Urothelium cell line (cell line): ENCODE data around the gene DNAAF2.
"Not testable (repeated sequence)": the region's sequence is repeated elsewhere in the genome, so short reads cannot be mapped to it uniquely, and the experiment has no call there.

ENCODE experiments used
- DNase-seq: peaks from one replicate; pipeline ENCODE4 v3.0.0; 2011; ENCODE audit warnings: low spot score, mixed read lengths
- FAIRE-seq: peaks from 2 replicates; lab custom pipeline; 2011; peaks lifted over from hg19 to GRCh38; lab: Jason Lieb, UNC

The DNAAF2 gene

GRCh38 chr14:49621114-49621881 is 13.7 kb downstream of the DNAAF2 start:
- DNase-seq (peak; percentile 72), FAIRE-seq (no peak)

DNA sequence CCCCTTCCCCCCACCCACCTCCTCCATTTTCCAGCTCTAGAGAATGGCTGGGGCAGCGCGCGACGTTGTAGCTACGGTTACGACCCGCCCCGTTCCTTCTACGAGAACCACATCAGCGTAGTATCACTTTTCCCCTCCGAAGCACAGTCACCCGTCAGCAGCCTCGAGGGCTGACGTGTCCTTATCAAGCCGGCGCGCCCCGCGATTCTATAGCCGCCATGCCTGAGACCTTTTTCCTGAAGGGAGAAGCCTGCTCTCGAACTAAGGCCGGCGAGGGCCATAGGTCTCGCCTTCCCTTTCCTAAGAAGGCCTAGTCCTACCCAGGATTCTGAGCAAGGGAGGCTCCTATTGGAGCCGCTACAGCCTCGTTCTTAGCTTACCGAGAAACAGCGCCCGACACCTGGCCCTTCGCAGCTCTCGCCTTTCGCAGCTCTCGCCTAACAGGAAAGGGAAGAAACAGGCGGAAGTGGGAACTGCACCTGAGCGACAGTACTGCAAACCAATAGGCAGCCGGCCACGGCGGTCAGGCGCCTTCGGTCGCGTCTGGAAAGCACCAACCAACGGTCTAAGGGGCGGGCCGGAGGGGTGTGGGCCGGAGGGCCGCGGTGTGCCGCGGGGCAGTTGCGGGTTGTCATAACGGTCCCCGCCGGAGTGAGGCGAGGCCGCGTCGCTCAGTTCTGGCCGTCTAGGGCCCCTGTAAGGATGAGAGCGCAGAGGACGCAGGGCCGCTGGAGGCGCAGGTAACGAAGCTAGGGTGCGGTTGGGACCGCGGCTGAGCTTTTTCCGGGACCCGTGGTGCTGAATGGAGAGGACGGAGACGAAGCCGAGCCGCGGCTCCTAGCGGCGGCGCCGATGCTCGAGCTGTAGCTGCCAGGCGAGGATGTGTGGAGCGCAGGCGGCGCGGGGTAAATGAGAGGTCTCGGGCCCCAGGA is 14.6 kb downstream of the DNAAF2 start, which contains the start of the genes MGAT2 and RPL36AL:
Gene MGAT2 (plus strand): TSS at position 618 of the 932 bp plus-strand sequence. CDS start 470 bp downstream, outside the sequence.
Gene RPL36AL (minus strand): TSS at position 445 of the 932 bp plus-strand sequence. CDS start 1,522 bp downstream, outside the sequence.
- FAIRE-seq (peak; percentile 96), DNase-seq (peak; percentile 100)

- DNase-seq (no peak), FAIRE-seq (no peak)
Measured at GRCh38 chr14:49619730-49620129, 15.3 kb downstream of the DNAAF2 start.

DNA sequence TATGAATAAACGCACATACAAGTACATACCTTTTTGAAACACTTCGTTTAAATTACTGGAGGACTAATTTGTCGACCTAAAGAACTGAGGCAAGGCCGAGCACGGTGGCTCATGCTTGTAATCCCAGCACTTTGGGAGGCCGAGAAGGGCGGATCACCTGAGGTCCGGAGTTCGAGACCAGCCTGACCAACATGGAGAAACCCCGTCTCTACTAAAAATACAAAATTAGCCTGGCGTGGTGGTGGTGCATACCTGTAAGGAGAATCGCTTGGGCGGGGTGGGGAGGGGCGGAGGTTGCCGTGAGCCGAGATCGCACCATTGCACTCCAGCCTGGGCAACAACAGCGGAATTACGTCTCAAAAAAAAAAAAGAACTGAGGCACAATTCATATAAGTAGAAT is 15.8 kb downstream of the DNAAF2 start:
- not testable (repeated sequence) for DNase-seq, FAIRE-seq

DNA sequence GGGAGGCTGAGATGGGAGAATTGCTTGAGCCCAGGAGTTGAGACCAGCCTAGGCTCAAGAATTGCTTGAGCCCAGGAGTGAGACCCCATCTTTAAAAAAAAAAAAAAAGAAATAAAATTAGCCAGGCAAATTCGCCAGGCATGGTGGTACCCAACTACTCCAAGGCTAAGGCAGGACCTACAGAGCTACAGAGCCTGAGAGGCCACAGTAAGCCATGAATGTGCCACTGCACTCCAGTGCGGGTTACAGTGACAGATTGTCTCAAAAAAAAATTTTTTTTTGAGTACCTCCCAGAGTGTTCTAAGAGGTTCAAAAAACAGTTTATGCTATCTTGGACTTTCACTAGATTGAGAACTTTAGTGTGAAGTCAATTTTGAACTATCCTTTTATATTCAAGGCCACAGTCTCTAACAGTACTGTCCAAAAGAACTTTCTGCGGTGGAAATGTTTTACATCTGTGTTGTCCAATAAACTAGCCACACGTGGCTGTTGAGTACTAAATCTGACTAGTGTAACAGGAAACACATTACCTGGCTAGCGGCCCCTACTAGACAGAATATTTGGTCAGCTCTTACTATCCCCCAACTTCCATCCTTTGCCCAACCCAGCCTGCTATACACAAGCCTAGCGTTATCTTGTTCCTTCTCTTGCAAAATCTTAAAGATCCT is 17.1 kb downstream of the DNAAF2 start:
- FAIRE-seq (no peak), DNase-seq (no peak)

DNA sequence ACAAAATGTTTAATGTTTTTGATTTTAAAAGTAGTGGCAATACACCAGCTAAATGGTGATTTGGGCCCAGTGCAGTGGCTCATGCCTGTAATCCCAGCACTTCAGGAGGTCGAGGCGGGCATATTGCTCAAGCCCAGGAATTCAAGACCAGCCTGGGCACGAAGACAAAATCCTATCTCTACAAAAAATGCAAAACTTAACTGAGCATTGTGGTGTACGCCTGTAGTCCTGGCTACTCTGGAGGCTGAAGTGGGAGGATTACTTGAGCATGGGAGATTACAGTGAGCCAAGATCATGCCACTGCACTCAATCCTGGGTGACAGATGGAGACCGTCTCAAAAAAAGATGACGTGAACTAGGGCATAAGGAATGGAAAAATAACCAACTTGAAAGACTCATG is 19.3 kb downstream of the DNAAF2 start:
- no peak for FAIRE-seq
- DNase-seq: no peak

- DNase-seq: no peak
- FAIRE-seq: no peak
Measured at GRCh38 chr14:49614196-49614595, 20.8 kb downstream of the DNAAF2 start.

DNA sequence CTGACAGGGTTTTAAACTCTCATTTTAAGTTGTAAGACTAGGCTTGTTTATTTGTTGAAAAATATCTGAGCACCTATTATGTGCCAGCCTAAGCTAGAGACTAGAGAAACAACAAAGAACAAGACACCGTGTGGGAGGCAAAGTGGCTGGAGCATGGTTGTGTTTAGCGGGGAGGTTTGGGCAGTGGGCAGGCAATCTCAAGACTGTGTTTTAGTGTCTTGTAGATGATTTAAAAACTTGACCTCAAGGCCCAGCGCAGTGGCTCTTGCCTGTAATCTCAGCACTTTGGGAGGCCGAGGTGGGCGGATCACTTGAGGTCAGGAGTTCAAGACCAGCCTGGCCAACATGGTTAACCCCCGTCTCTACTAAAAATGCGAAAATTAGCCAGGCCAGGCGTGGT is 22.4 kb downstream of the DNAAF2 start:
- DNase-seq (no peak), FAIRE-seq (no peak)

DNA sequence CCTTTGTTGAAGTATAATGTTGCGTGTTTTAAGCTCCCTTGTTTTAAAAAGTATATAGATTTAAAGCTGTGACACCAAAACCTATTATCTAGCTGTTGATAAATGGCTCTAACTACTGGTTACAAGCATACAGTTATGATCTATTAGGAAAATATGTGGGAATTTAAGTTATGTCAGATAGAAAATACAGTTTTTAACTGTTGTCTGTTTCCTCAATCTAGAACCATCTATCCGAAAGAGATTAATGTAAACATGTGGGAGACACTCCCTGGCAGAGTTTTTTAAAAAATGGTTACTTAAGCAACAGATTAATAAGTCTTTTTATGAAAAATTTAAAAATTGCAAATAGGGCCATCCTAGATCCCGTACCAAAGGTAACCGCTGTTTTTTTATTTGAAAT is 22.8 kb downstream of the DNAAF2 start:
- no peak for FAIRE-seq
- no peak for DNase-seq

DNA sequence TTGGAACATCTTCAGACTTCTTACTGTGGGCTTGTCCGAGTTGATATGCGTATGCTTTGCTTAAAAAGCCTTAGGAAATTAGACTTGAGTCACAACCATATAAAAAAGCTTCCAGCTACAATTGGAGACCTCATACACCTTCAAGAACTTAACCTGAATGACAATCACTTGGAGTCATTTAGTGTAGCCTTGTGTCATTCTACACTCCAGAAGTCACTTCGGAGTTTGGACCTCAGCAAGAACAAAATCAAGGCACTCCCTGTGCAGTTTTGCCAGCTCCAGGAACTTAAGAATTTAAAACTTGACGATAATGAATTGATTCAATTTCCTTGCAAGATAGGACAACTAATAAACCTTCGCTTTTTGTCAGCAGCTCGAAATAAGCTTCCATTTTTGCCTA is 27.5 kb downstream of the DNAAF2 start:
- FAIRE-seq (no peak), DNase-seq (no peak)

DNA sequence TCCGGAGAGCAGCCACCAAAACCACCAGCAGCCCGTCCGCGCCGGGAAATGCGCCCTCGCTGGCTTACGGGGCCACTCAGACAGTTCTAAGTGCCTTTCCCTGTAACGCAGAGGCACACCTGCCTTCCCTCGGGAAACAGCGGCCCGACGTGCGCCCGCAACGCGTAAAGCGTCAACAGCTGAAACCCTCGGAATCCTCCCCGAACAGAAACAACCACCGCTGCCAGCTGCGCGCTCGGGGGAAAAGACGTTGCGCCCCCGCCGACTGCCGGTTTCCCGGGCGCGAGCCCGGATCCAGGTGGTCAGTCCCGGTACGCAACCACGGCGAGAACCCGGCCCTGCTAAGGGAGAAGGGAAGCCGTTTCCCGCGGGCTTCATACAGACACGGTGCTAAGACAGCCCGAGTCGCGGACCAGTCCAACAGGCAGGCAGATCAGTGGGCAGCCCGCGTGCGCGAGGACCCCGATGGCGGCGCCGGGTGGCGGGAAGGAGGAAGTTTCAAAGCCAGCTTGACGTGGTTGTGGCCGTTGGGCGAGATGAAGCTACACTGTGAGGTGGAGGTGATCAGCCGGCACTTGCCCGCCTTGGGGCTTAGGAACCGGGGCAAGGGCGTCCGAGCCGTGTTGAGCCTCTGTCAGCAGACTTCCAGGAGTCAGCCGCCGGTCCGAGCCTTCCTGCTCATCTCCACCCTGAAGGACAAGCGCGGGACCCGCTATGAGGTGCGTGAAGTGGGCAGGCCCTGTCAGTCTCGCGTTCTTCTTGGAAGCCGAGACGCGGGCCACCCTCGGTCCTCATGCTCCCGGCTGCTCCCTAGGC is 36.4 kb downstream of the DNAAF2 start, which contains the start of gene LRR1:
Gene LRR1 (plus strand): TSS at position 456 of the 816 bp plus-strand sequence. CDS start 81 bp downstream, at position 537.
- FAIRE-seq (peak; percentile 87), DNase-seq (peak; percentile 93)

GRCh38 chr14:49598189-49598484 is 36.9 kb downstream of the DNAAF2 start:
- DNase-seq (no peak), FAIRE-seq (no peak)

- FAIRE-seq (no peak), DNase-seq (no peak)
Measured at GRCh38 chr14:49594347-49595091, 40.5 kb downstream of the DNAAF2 start.

- no peak for FAIRE-seq
- DNase-seq: no peak
Measured at GRCh38 chr14:49593016-49593415, 42.0 kb downstream of the DNAAF2 start.

GRCh38 chr14:49589387-49589786 is 45.7 kb downstream of the DNAAF2 start:
- no peak for DNase-seq
- no peak for FAIRE-seq

GRCh38 chr14:49586673-49587460 is 48.2 kb downstream of the DNAAF2 start:
- peak; percentile 70 for DNase-seq
- FAIRE-seq: no peak

- FAIRE-seq (peak; percentile 96), DNase-seq (peak; percentile 100)
Measured at GRCh38 chr14:49585803-49586672, 49.0 kb downstream of the DNAAF2 start, which contains the start of gene RPS29. Gene RPS29, minus strand, starts transcription at chr14:49586380. Its CDS starts 34 bp downstream, at chr14:49586346.
